Peyer's patch (tissue), 4 donors: ENCODE results near the gene SNRNP25. TPM values are rescaled to one million over a fixed set of nuclear protein-coding genes. Genes with fewer than 3 reads are reported as not detected.

ENCODE experiments used
- DNase-seq, 3 donors: peaks; one replicate each; pipeline ENCODE4 v3.0.0-alpha.2; 2017 to 2019
- H3K27ac ChIP-seq, 4 donors: fragments of 200-600 bp; sonication (generic); one replicate each; pipeline ENCODE4 v1.5.1; 2016 to 2019
- H3K27me3 ChIP-seq, 2 donors: fragments of 200-600 bp; sonication (generic); one replicate each; pipeline ENCODE4 v1.5.1; 2019
- H3K36me3 ChIP-seq, 3 donors: fragments of 200-600 bp; sonication (generic); one replicate each; pipeline ENCODE4 v1.5.1; 2016 to 2019
- H3K4me1 ChIP-seq, 4 donors: fragments of 200-600 bp; sonication (generic); one replicate each; pipeline ENCODE4 v1.5.1; 2016 to 2019
- H3K4me3 ChIP-seq, 4 donors: fragments of 200-600 bp; sonication (generic); 1 replicate in 3 of 4; 2 replicates in 1 of 4; pipeline ENCODE4 v1.5.1; 2016 to 2019; ENCODE audit warnings: mild to moderate bottlenecking in 1 of 4
- H3K9me3 ChIP-seq, 4 donors: fragments of 200-600 bp; sonication (generic); one replicate each; pipeline ENCODE4 v1.5.1; 2016 to 2019; ENCODE audit warnings: mild to moderate bottlenecking in 1 of 4
- CTCF ChIP-seq, 6 experiments: fragments of 450-650 bp in 4 of 6; fragments of 200-600 bp in 2 of 6; sonication (generic) in 1 of 6; IDR thresholded peaks; one replicate each; pipeline ENCODE4 v1.5.1; 2017 to 2019; ENCODE audit warnings: antibody characterized with exemption in 6 of 6, mild to moderate bottlenecking in 3 of 6, moderate library complexity in 1 of 6
- POLR2A ChIP-seq, 2 donors: fragments of 450-650 bp; IDR thresholded peaks; one replicate each; pipeline ENCODE4 v1.5.1; 2017; ENCODE audit warnings: antibody characterized with exemption in 2 of 2, mild to moderate bottlenecking in 2 of 2, moderate library complexity in 2 of 2
- total RNA-seq, 4 donors: library from RNA; depleted of rRNA; stranded (reverse); fragments of >200 nt; gene quantifications; one replicate each; pipeline ENCODE4 v1.1.0, GENCODE V29; 2016

Gene SNRNP25
- total RNA-seq, 4 donors from 2014 or later, result 8.7 to 17.6 (median 14.4) TPM

DNA sequence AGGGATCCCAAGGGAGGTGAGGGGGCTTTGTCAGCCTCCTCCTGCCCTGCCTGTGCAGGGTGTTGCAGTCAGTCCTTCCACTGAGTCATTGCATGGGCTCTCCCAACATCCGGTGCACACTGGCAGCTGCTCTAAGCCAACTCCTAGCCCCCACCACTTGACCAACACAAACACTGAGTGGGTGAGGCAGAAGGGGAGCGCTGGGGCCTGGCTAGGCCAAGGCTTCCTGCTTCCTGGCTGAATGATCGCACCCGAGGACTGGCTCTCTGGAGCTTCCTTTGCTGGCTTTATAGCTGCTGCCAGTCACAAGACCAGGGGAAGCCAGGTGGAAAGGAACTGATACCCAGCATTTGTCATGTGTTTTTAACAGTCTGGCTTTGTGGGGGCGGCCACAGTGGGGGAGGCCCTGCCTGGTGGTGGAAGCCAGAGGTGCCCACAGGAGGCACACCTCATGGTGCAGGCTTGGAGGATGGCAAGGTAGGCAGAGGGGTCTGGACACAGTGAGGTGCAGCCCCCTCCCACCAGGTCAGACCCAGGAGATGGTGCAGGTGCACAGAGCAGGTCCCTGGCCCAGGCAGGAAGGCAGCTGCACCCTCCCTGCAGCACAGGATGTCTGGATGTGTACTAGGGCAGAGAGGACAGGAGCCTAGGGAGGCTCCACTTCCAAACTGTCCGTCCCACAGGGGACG, 31.2 kb downstream of the SNRNP25 start:
- peak overlapping the region; percentile 39 to 80 (median 49) for H3K27ac ChIP-seq
- peaks cover 0 to 49% (median 0%) of the 10 kb centered on the region in 3 donors for H3K36me3 ChIP-seq
- H3K4me3 ChIP-seq, result no peak overlapping the region
- TF ChIP-seq CTCF (IDR thresholded peaks at IDR 0.05), result no peak
- peak in 1 of 2 donors; percentile 10 for TF ChIP-seq POLR2A (IDR thresholded peaks at IDR 0.05)
- peaks cover 0 to 21% (median 16%) of the 10 kb centered on the region in 4 donors for H3K4me1 ChIP-seq
- no peaks in the 10 kb centered on the region for H3K27me3 ChIP-seq
- peak in 2 of 3 donors; percentile 81 for DNase-seq
- H3K9me3 ChIP-seq, result no peaks in the 10 kb centered on the region

GRCh38 chr16:85407-85782, 31.8 kb downstream of the SNRNP25 start:
- no peak overlapping the region for H3K4me3 ChIP-seq
- peaks cover 0 to 49% (median 0%) of the 10 kb centered on the region in 3 donors for H3K36me3 ChIP-seq

DNA sequence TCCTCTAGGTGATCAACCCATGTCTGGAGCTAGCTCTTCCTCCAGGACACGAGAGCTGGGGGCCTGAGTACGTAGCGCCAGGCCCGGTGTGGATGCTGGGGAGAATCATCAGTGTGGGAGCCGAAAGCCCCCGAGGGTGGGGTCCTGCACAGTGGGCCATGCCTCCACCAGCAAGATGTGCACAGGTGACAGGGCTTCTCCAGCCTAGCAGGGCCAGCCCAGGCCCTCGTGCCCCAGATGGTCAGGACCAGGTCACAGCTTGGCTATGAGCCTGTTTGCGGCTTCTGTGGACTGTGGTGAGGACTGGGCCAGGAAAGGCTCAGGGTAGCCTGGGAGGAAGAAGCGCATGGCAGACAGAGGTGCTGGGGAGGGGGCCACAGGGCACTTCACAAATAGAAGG, 32.2 kb downstream of the SNRNP25 start:
- peaks cover 0 to 49% (median 0%) of the 10 kb centered on the region in 3 donors for H3K36me3 ChIP-seq
- H3K4me3 ChIP-seq, result no peak overlapping the region
- H3K27ac ChIP-seq, result peak overlapping the region in 1 of 4 donors; percentile 80
- peaks cover 0 to 21% (median 16%) of the 10 kb centered on the region in 4 donors for H3K4me1 ChIP-seq
- TF ChIP-seq POLR2A (IDR thresholded peaks at IDR 0.05) (no peak), CTCF (IDR thresholded peaks at IDR 0.05) (no peak)
- DNase-seq, result no peak
- no peaks in the 10 kb centered on the region for H3K9me3 ChIP-seq
- no peaks in the 10 kb centered on the region for H3K27me3 ChIP-seq

More at GRCh38 chr16:85407-85782, 31.8 kb downstream of the SNRNP25 start:
- Histone ChIP-seq H3K4me1 (peaks cover 0 to 21% (median 16%) of the 10 kb centered on the region in 4 donors), H3K27me3 (no peaks in the 10 kb centered on the region), H3K27ac (peak overlapping the region in 3 of 4 donors; percentile 45 to 80 (median 53)), H3K9me3 (no peaks in the 10 kb centered on the region)
- TF ChIP-seq CTCF (IDR thresholded peaks at IDR 0.05), result no peak
- TF ChIP-seq POLR2A (IDR thresholded peaks at IDR 0.05), result no peak
- no peak for DNase-seq

DNA sequence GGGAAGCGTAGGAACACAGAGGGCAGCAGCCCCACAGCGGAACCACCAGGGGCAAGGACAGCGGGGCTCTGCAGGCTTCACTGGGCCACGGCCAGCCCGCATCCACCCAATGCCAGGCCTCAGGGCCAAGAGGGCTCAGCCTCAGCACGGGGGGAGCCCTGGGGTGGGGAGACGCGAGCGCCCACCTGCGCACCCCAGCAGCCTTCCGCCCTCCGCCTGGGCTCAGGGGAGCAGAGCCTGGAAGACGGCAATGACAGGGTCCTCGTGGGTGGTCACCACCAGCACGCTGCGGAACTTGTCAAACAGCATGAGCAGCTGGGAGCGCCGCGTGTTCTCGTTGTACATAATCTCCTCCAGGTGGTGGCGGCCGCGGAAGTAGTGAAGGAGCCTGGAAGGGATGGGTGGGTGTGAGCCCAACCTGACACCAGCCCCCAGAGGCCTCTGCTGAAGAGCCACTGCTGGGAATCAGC, 32.9 kb downstream of the SNRNP25 start:
- H3K4me3 ChIP-seq, result no peak overlapping the region
- no peak for TF ChIP-seq POLR2A (IDR thresholded peaks at IDR 0.05)
- no peak for TF ChIP-seq CTCF (IDR thresholded peaks at IDR 0.05)
- no peaks in the 10 kb centered on the region for H3K9me3 ChIP-seq
- H3K4me1 ChIP-seq, result peaks cover 0 to 21% (median 16%) of the 10 kb centered on the region in 4 donors
- peaks cover 0 to 49% (median 0%) of the 10 kb centered on the region in 3 donors for H3K36me3 ChIP-seq
- no peak overlapping the region for H3K27ac ChIP-seq
- DNase-seq, result no peak
- no peaks in the 10 kb centered on the region for H3K27me3 ChIP-seq

GRCh38 chr16:88613-89012, 35.0 kb downstream of the SNRNP25 start:
- no peak for DNase-seq
- peaks cover 0 to 53% (median 0%) of the 10 kb centered on the region in 3 donors for H3K36me3 ChIP-seq
- peaks cover 0 to 21% (median 16%) of the 10 kb centered on the region in 4 donors for H3K4me1 ChIP-seq
- no peaks in the 10 kb centered on the region for H3K27me3 ChIP-seq
- no peaks in the 10 kb centered on the region for H3K9me3 ChIP-seq
- TF ChIP-seq POLR2A (IDR thresholded peaks at IDR 0.05) (no peak), CTCF (IDR thresholded peaks at IDR 0.05) (no peak)
- H3K27ac ChIP-seq, result no peak overlapping the region
- H3K4me3 ChIP-seq, result no peak overlapping the region
